HG03439 (cell line): ENCODE measurements around the gene LGALS3BP.
"Not testable (repeated sequence)": the region's sequence is repeated elsewhere in the genome, so short reads cannot be mapped to it uniquely, and the experiment has no call there.

ENCODE experiments used
- ATAC-seq: cut with Tn5 transposase; IDR thresholded peaks from one replicate; pipeline ENCODE4 v1.9.1; 2021; ENCODE audit warnings: mild to moderate bottlenecking, moderate library complexity; ENCODE audit not compliant: unreplicated experiment

LGALS3BP gene

DNA sequence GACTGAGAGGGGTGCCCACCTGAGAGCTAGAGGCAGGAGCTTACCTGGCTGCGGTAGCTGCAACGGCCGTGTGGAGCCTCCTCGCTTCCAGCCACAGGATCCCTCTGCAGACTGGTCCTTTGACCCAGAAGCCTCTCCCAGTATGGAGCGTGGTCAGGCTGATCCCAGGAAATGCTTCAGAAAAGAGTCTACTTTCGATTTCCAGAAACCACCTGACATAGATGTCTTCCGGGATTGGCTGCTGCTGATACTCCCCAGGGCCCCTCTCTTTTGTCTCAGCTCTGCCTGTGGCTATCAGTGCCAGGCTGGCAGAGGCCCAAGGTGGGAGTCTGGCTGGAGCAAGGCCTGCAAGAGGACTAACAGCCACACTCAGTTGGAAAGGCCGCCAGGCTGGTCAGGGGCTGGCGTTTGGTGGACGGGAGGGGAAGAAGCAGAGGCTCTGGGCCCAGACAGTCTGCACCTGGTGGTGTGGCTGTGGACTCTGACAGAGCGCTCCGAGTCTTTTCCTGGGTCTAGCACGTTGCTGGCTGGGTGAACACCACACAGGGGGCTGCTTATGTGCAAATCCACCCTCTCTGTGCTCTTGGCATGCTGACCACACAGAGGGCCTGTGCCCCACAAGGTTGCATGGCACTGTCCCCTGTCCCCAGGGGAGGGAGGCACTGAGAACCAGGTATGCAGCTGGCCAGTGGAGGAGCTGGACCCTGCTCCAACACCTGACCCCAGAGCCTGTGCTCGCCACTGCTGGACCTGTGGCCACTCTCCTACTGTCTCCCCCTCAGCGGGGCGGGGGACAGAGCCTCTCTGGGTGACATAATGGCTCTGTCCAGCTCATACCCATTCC lies at the start of gene LGALS3BP:
Gene LGALS3BP (minus strand): TSS at position 144 of the 844 bp plus-strand sequence. CDS start 2,732 bp downstream, outside the sequence.
- ATAC-seq, result no peak

GRCh38 chr17:79028496-79029326 lies 49.0 kb upstream of the LGALS3BP start:
- no peak for ATAC-seq

GRCh38 chr17:79027925-79028491 lies 48.3 kb upstream of the LGALS3BP start:
- no peak for ATAC-seq

DNA sequence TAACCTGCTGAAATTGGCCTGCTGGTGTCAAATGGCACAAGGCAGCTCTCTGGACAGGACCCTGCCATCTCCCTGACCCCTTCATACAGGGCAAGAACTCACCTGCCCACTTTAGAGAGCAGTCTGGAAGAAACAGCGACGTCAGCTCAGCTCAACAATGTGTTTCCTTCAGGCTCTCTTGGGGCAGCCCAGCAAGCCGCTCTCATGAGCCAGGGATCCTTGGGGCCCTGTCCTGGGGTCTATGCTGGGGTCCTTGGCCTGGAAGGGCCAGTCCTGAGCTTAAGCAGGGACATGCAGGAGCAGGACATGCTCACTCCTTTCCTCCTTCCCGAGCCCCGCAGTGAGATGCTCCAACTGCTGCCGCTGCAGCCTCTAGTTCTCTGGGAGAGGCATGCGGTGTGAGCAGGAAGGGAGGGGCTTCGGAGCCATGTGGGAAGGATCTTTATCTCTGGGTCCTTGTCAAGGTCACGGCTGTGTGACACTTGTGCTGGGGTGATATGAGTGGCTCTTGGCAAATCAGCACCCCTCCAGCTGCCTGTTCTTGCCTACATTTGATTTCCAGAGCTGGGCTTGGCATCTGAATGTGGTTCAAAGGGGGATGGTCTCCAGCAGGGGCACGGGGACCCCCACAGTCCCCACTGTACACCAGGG lies 47.7 kb upstream of the LGALS3BP start:
- ATAC-seq, result no peak

- no peak for ATAC-seq
Observed at GRCh38 chr17:79026376-79027273, 46.9 kb upstream of the LGALS3BP start.

GRCh38 chr17:79024901-79025737 lies 45.4 kb upstream of the LGALS3BP start:
- no peak for ATAC-seq

DNA sequence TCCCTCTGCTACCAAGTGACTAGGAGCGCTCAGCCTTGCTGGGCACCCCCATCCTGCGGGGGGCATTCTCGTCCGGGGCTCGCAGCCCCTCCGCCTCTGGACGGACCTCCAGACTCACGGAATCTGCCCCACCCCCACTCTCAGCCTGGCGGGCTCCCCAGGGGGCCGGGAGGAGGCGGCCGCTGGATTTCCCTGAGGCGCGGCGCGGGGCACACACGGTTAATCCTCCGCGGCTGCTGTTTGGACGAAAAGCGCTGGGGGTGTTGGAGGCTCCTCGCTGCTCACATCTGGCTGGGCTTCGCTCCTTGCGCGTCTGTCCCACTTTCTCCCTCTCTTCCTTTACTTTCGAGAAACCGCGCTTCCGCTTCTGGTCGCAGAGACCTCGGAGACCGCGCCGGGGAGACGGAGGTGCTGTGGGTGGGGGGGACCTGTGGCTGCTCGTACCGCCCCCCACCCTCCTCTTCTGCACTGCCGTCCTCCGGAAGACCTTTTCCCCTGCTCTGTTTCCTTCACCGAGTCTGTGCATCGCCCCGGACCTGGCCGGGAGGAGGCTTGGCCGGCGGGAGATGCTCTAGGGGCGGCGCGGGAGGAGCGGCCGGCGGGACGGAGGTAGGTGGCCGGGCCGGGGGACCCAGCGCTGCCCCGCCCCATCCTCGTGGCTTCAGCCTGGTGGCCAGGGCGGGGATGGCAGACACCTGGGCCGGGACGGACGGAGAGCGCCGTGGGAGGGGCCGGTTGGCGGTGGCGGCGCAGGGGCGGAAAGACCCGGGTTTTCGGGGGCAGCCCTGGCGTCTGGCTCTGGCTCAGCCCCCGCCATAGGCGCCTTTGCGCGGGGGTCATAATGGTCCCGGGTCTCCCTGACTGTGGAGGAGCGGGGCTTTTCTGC lies 44.4 kb upstream of the LGALS3BP start, which contains the start of gene C1QTNF1:
Gene C1QTNF1 (plus strand): TSS at position 284 of the 886 bp plus-strand sequence. CDS start 19,800 bp downstream, outside the sequence.
- no peak for ATAC-seq

- no peak for ATAC-seq
Observed at GRCh38 chr17:79023180-79023705, 43.5 kb upstream of the LGALS3BP start.

- ATAC-seq, result no peak
Observed at GRCh38 chr17:79022507-79022991, 42.8 kb upstream of the LGALS3BP start.

DNA sequence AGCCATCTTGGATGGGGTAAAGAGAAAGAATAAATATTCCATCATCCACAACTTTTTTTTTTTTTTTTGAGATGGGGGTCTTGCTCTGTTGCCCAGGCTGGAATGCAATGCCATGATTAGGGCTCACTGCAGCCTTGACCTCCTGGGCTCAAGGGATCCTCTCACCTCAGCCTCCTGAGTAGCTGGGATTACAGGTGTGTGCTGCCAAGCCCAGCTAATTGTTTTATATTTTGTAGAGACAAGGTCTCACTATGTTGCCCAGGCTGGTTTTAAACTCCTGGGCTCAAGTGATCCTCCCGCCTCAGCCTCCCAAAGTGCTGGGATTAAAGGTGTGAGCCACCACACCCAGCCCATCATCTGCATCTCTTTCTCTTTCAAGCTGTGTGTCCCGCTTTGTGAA lies 42.2 kb upstream of the LGALS3BP start:
- not testable (repeated sequence) for ATAC-seq

DNA sequence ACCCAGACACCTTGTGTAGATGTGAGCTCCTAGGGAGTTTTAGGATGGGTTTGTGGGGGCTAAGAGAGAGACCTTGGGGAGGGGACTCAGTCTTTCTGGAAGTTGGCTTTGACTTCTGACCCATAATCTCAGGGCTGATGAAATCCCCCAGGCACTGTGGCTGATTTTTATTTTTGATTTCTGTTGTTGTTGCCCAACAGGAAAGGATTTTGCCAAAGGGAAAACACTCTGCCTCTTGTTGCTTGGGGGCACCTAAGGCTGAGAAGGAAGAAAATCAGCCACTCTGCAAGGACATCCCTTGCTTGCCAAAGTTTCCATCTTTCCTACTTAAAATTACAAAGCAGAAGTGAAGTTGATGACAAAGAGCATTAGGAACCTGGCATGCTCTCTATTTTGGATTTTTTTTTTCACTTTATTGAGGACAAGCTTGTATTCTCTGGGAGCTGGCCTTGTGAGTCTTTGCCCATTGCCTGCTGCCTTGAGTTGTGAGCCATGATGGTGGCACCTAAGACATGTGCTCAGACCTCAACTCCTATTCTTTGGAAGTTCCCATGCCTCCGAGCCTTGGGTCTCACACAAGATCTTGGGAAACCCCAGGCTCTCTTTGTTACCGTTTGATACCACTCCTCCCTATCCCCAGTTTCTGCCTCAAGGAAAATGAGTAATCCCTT lies 41.0 kb upstream of the LGALS3BP start:
- ATAC-seq, result no peak

DNA sequence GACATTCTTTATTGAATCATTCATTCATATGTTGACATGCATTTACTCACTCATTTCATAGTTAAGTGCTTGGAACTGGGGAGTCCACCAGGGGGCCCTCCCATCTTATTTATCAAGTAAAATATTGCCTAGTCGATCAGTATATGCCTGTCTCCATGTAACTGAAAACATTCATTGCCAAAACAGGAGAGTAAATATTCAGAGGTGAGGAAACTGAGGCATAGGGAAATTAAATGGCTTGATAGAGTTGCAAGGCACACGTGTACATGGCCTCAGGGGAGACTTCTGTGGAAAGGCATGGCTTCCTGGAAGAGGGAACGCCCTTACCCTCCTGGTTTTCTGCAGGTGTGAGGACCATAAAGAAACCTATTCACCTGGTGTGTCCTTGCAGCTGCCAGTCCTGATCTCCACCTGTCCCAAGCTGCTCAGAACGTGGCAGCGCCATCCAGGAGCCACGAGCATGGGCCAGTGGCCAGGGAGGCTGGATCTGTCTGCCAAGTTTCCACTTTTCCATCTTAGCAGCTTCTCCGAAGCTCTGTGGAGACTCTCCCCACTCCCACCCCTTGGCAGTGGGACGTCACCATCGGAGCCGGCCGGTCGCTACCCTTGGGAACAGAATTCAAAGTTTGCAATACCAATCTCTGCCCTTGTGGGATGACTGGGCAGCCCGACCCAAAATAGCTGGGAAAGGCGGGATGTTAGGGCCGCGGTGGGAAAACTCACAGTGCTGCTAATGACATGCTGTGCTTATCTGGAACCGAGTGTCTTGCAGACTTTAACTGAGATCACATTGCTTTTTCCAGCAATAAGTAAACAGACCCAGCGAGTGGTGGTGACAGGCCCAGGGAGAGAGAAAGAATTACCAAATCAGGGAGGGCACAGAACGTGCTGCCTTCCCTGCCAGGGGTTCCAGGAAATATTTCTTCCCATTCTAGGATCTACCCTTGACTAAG lies 40.2 kb upstream of the LGALS3BP start:
- ATAC-seq, result no peak

DNA sequence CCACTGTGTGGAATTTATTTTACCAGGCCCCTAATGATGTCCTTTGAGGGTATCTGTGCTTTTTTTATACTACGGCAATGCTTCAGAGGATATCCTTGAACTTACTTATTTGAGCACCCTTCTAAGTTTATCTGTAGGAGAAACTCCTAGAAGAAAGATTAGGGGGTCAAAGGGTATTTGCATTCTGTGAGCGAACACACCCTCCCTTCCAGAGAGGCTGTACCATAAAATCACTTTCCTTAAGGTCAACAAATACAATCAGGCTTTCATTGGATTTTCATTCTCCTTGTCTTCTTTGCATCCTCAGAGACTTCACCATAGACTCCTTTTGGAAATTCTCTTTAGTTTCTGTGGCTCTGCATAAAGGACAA lies 39.5 kb upstream of the LGALS3BP start:
- no peak for ATAC-seq

GRCh38 chr17:79018370-79018695 lies 38.6 kb upstream of the LGALS3BP start:
- ATAC-seq, result no peak

- ATAC-seq, result no peak
Observed at GRCh38 chr17:79017546-79018369, 38.0 kb upstream of the LGALS3BP start.
